ENCODE data around the gene KCNK10. TPM values are rescaled to one million over a fixed set of nuclear protein-coding genes. Genes with fewer than 3 reads are reported as not detected.

KCNK10 gene
- total and polyA plus RNA-seq, 7 donors, result under 0.01 to 0.60 (median 0.28) TPM; not detected in 1

- Histone ChIP-seq H3K4me1 (no peaks in the 10 kb centered on the region), H3K9me3 (no peaks in the 10 kb centered on the region), H3K36me3 (no peaks in the 10 kb centered on the region), H3K27ac (no peak overlapping the region), H3K4me3 (no peak overlapping the region), H3K27me3 (no peaks in the 10 kb centered on the region)
- intact Hi-C loops (cut with DNase I), result no loop called here
- TF ChIP-seq, protein P1, sequence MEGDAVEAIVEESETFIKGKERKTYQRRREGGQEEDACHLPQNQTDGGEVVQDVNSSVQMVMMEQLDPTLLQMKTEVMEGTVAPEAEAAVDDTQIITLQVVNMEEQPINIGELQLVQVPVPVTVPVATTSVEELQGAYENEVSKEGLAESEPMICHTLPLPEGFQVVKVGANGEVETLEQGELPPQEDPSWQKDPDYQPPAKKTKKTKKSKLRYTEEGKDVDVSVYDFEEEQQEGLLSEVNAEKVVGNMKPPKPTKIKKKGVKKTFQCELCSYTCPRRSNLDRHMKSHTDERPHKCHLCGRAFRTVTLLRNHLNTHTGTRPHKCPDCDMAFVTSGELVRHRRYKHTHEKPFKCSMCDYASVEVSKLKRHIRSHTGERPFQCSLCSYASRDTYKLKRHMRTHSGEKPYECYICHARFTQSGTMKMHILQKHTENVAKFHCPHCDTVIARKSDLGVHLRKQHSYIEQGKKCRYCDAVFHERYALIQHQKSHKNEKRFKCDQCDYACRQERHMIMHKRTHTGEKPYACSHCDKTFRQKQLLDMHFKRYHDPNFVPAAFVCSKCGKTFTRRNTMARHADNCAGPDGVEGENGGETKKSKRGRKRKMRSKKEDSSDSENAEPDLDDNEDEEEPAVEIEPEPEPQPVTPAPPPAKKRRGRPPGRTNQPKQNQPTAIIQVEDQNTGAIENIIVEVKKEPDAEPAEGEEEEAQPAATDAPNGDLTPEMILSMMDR (IDR thresholded peaks at IDR 0.05), result no peak
- TF ChIP-seq POLR2AphosphoS5 (IDR thresholded peaks at IDR 0.05) (no peak), EP300 (IDR thresholded peaks at IDR 0.05) (no peak), POLR2A (IDR thresholded peaks at IDR 0.05) (no peak)
- DNase-seq, result no peak
- WGBS, 2 donors, result 50 to 84% methylated on average over 6 of the region's 6 CpGs
These were observed 23.1 kb downstream of the KCNK10 start for GRCh38 chr14:88299865-88300530.

DNA sequence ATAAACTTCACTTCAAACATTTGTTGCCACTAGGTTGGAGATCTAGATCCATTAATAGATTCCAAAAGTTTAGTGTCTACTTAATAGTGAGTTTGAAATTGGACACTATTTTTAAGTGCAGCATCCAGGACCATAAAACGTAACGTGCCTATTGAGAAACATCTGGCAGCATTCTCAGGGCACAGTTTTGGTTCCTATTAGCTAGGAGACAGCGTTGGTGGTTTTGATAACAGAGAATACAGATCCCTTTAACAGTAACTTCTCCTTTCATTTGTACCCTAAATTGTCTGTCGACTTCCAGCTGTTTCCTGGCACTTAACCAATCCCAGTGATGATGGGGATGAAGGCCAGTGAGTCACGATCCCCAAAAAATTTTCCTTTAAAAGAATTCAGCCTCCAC is 25.8 kb downstream of the KCNK10 start:
- TF ChIP-seq POLR2A (IDR thresholded peaks at IDR 0.05), result no peak
- no peak for TF ChIP-seq EP300 (IDR thresholded peaks at IDR 0.05)
- TF ChIP-seq POLR2AphosphoS5 (IDR thresholded peaks at IDR 0.05), result no peak
- TF ChIP-seq, protein P1 (IDR thresholded peaks at IDR 0.05), result no peak
- Histone ChIP-seq H3K4me1 (no peaks in the 10 kb centered on the region), H3K36me3 (no peaks in the 10 kb centered on the region), H3K27me3 (no peaks in the 10 kb centered on the region), H3K9me3 (no peaks in the 10 kb centered on the region), H3K4me3 (no peak overlapping the region), H3K27ac (no peak overlapping the region)
- no peak for DNase-seq
- intact Hi-C loops (cut with DNase I), result no loop called here
- 23 to 53% methylated on average over 5 of the region's 5 CpGs for WGBS, 2 donors

DNA sequence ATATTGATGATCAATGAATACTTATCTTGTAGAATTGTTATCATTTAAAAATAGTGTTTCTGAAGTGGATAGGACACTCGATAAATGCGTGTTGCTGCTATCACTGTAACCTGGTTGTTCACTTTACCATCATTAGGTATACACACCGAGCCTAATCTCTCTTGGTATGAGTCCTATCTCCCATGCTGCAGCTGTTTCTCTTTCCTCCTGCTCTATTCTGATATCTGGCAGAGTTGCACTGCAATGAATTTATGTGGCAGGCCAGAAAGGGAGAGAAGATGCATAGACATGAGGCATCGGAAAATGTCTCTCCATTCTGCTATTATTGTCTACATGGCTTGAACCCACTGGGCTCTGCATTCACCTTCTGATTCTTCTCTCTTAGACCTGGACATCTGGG is 26.7 kb downstream of the KCNK10 start:
- intact Hi-C loops (cut with DNase I), result no loop called here
- Histone ChIP-seq H3K27ac (no peak overlapping the region), H3K27me3 (no peaks in the 10 kb centered on the region), H3K4me1 (no peaks in the 10 kb centered on the region), H3K9me3 (no peaks in the 10 kb centered on the region), H3K36me3 (no peaks in the 10 kb centered on the region), H3K4me3 (no peak overlapping the region)
- 86 to 90% methylated on average over 4 of the region's 4 CpGs for WGBS, 2 donors
- DNase-seq, result no peak
- TF ChIP-seq EP300 (IDR thresholded peaks at IDR 0.05) (no peak), POLR2A (IDR thresholded peaks at IDR 0.05) (no peak), POLR2AphosphoS5 (IDR thresholded peaks at IDR 0.05) (no peak)
- TF ChIP-seq, protein P1 (IDR thresholded peaks at IDR 0.05), result no peak

- H3K27me3 ChIP-seq, result no peaks in the 10 kb centered on the region
- DNase-seq, result no peak
- no peak overlapping the region for H3K4me3 ChIP-seq
- no peaks in the 10 kb centered on the region for H3K4me1 ChIP-seq
- H3K27ac ChIP-seq, result no peak overlapping the region
- no peaks in the 10 kb centered on the region for H3K9me3 ChIP-seq
- intact Hi-C loops (cut with DNase I), result no loop called here
- 90 to 91% methylated on average over 3 of the region's 3 CpGs for WGBS, 2 donors
- no peak for TF ChIP-seq POLR2A (IDR thresholded peaks at IDR 0.05)
- TF ChIP-seq, protein P1 (IDR thresholded peaks at IDR 0.05), result no peak
- TF ChIP-seq POLR2AphosphoS5 (IDR thresholded peaks at IDR 0.05), result no peak
- TF ChIP-seq EP300 (IDR thresholded peaks at IDR 0.05), result no peak
- H3K36me3 ChIP-seq, result no peaks in the 10 kb centered on the region
These were observed 33.1 kb downstream of the KCNK10 start for GRCh38 chr14:88289996-88290395.

- Histone ChIP-seq H3K27me3 (no peaks in the 10 kb centered on the region), H3K36me3 (no peaks in the 10 kb centered on the region), H3K27ac (no peak overlapping the region), H3K4me3 (no peak overlapping the region), H3K9me3 (no peaks in the 10 kb centered on the region), H3K4me1 (no peaks in the 10 kb centered on the region)
- TF ChIP-seq POLR2AphosphoS5 (IDR thresholded peaks at IDR 0.05), result no peak
- TF ChIP-seq EP300 (IDR thresholded peaks at IDR 0.05), result no peak
- TF ChIP-seq, protein P1 (IDR thresholded peaks at IDR 0.05), result no peak
- no peak for TF ChIP-seq POLR2A (IDR thresholded peaks at IDR 0.05)
- intact Hi-C loops (cut with DNase I), result no loop called here
- DNase-seq, result no peak
These were observed 33.8 kb downstream of the KCNK10 start for GRCh38 chr14:88289234-88289633.

Measured in sigmoid colon (tissue), 7 donors.